MM.1S (cell line): ENCODE measurements around the gene RASSF1.

Source experiments
- DNase-seq: peaks from one replicate; pipeline ENCODE4 v3.0.0-alpha.2; 2015
- H2AFZ ChIP-seq: fragments of 300-600 bp; sonication (generic); 2 replicates; pipeline ENCODE4 v1.6.0; 2016; ENCODE audit warnings: antibody characterized with exemption, low read length
- H3F3A ChIP-seq: fragments of 300-600 bp; sonication (generic); 2 replicates; pipeline ENCODE4 v1.6.1; 2016; ENCODE audit warnings: mild to moderate bottlenecking, antibody characterized with exemption, low read length, moderate library complexity, mixed read lengths; ENCODE audit not compliant: insufficient read depth
- H3K27ac ChIP-seq: fragments of 300-600 bp; sonication (generic); 2 replicates; pipeline ENCODE4 v1.5.1; 2016; ENCODE audit warnings: mild to moderate bottlenecking, low read length
- H3K27me3 ChIP-seq: fragments of 300-600 bp; sonication (generic); replicated peaks from 2 replicates; pipeline ENCODE4 v1.6.0; 2016; ENCODE audit warnings: low read length; ENCODE audit not compliant: insufficient read depth
- H3K36me3 ChIP-seq: fragments of 300-600 bp; sonication (generic); replicated peaks from 2 replicates; pipeline ENCODE4 v1.6.1; 2016; ENCODE audit warnings: mild to moderate bottlenecking, low read length, mixed read lengths; ENCODE audit not compliant: insufficient read depth
- H3K4me1 ChIP-seq: fragments of 300-600 bp; sonication (generic); 2 replicates; pipeline ENCODE4 v1.6.1; 2016; ENCODE audit warnings: low read length, mixed read lengths
- H3K4me2 ChIP-seq: fragments of 300-600 bp; sonication (generic); 2 replicates; pipeline ENCODE4 v1.6.0; 2016; ENCODE audit warnings: low read depth, low read length
- H3K4me3 ChIP-seq: fragments of 300-600 bp; sonication (generic); 2 replicates; pipeline ENCODE4 v1.5.1; 2016; ENCODE audit warnings: low read length, mixed read lengths
- H3K79me2 ChIP-seq: fragments of 300-600 bp; sonication (generic); 2 replicates; pipeline ENCODE4 v1.6.1; 2016; ENCODE audit warnings: mixed run types, low read length, mixed read lengths
- H3K9ac ChIP-seq: fragments of 300-600 bp; sonication (generic); 2 replicates; pipeline ENCODE4 v1.6.1; 2016; ENCODE audit warnings: low read length, mixed read lengths
- H3K9me2 ChIP-seq: fragments of 300-600 bp; sonication (generic); replicated peaks from 2 replicates; pipeline ENCODE4 v1.6.1; 2016; ENCODE audit warnings: mild to moderate bottlenecking, low read length, mixed read lengths; ENCODE audit not compliant: insufficient read depth
- H3K9me3 ChIP-seq: fragments of 300-600 bp; sonication (generic); replicated peaks from 2 replicates; pipeline ENCODE4 v1.6.1; 2016; ENCODE audit warnings: mild to moderate bottlenecking, low read length, mixed read lengths; ENCODE audit not compliant: insufficient read depth
- H4K20me1 ChIP-seq: fragments of 300-600 bp; sonication (generic); 2 replicates; pipeline ENCODE4 v1.6.1; 2016; ENCODE audit warnings: mild to moderate bottlenecking, low read length, moderate library complexity, mixed read lengths; ENCODE audit not compliant: insufficient read depth
- CTCF ChIP-seq: fragments of 300-600 bp; sonication (generic); IDR thresholded peaks from 2 replicates; pipeline ENCODE4 v1.5.1; 2016; ENCODE audit warnings: antibody characterized with exemption, low read length, mixed read lengths
- EZH2 ChIP-seq: fragments of 300-600 bp; sonication (generic); optimal IDR thresholded peaks from 2 replicates; pipeline ENCODE3; 2017; ENCODE audit warnings: low read depth, mild to moderate bottlenecking, antibody characterized with exemption, low read length, mixed read lengths
- EZH2phosphoT487 ChIP-seq: fragments of 300-600 bp; sonication (generic); IDR thresholded peaks from 2 replicates; pipeline ENCODE4 v1.6.1; 2018; ENCODE audit warnings: antibody characterized with exemption, low read length

The RASSF1 gene

GRCh38 chr3:50354850-50355249, 14.2 kb upstream of the RASSF1 start:
- Histone ChIP-seq H3K9me2 (no peaks in the 10 kb centered on the region), H3K36me3 (peaks cover 11% of the 10 kb centered on the region; the same call in 1 of the 2 replicates), H2AFZ (no peak overlapping the region), H3K9ac (no peak overlapping the region), H3K4me3 (no peak overlapping the region), H3K79me2 (peaks cover 82% of the 10 kb centered on the region), H3K27ac (no peak overlapping the region), H3K9me3 (no peaks in the 10 kb centered on the region), H4K20me1 (no peaks in the 10 kb centered on the region), H3K27me3 (no peaks in the 10 kb centered on the region), H3K4me1 (peaks cover 34% of the 10 kb centered on the region), H3F3A (0 out of 2 replicates have a peak, but pooled peaks cover 6% of the 10 kb centered on the region), H3K4me2 (no peak overlapping the region)
- no peak for DNase-seq
- TF ChIP-seq EZH2phosphoT487 = no peak
- no peak for TF ChIP-seq EZH2
- no peak for TF ChIP-seq CTCF

GRCh38 chr3:50354186-50354764, 13.6 kb upstream of the RASSF1 start:
- Histone ChIP-seq H3K4me2 (no peak overlapping the region), H3K4me1 (peaks cover 38% of the 10 kb centered on the region), H3F3A (0 out of 2 replicates have a peak, but pooled peaks cover 6% of the 10 kb centered on the region), H3K79me2 (peaks cover 88% of the 10 kb centered on the region), H3K9me3 (no peaks in the 10 kb centered on the region), H4K20me1 (no peaks in the 10 kb centered on the region), H3K27me3 (no peaks in the 10 kb centered on the region), H3K36me3 (peaks cover 11% of the 10 kb centered on the region; the same call in 1 of the 2 replicates), H2AFZ (no peak overlapping the region), H3K9me2 (no peaks in the 10 kb centered on the region), H3K27ac (no peak overlapping the region), H3K4me3 (no peak overlapping the region), H3K9ac (no peak overlapping the region)
- no peak for DNase-seq
- TF ChIP-seq CTCF = no peak
- no peak for TF ChIP-seq EZH2
- no peak for TF ChIP-seq EZH2phosphoT487

GRCh38 chr3:50353245-50354004, 12.8 kb upstream of the RASSF1 start:
- no peak for DNase-seq
- peaks cover 39% of the 10 kb centered on the region for H3K4me1 ChIP-seq

More at GRCh38 chr3:50353245-50354004, 12.8 kb upstream of the RASSF1 start:
- no peaks in the 10 kb centered on the region for H3K27me3 ChIP-seq
- no peak overlapping the region for H3K4me3 ChIP-seq
- H3K9ac ChIP-seq = no peak overlapping the region
- H3K36me3 ChIP-seq = peaks cover 11% of the 10 kb centered on the region; the same call in 1 of the 2 replicates
- no peak overlapping the region for H3K4me2 ChIP-seq
- no peaks in the 10 kb centered on the region for H3K9me2 ChIP-seq
- no peak overlapping the region for H3K27ac ChIP-seq
- H3F3A ChIP-seq = 0 out of 2 replicates have a peak, but pooled peaks cover 6% of the 10 kb centered on the region
- TF ChIP-seq EZH2phosphoT487 = no peak
- TF ChIP-seq EZH2 = no peak
- no peak for TF ChIP-seq CTCF
- H2AFZ ChIP-seq = no peak overlapping the region
- no peaks in the 10 kb centered on the region for H4K20me1 ChIP-seq
- H3K79me2 ChIP-seq = peaks cover 86% of the 10 kb centered on the region
- H3K9me3 ChIP-seq = no peaks in the 10 kb centered on the region
